ENCODE data around the gene PGS1.

The PGS1 gene

DNA sequence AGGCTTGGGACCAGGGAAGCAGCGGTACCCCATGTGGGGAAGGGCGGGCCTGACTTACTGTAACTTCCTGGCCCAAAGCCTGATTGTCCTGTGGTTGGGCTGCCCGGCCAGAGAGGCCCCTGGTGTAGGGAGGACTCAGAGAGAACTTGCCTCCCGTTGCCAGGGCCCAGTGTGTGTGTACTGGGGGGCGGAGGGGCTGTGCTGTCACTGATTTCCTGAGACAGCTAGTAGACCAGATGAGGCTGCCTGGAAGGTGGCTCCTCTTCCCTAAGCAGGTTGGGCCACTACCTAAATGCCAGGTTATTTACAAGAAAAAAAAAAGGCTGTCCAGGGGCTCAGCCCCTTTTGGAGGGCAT lies 35.3 kb upstream of the PGS1 start:
- TF ChIP-seq, protein P1, sequence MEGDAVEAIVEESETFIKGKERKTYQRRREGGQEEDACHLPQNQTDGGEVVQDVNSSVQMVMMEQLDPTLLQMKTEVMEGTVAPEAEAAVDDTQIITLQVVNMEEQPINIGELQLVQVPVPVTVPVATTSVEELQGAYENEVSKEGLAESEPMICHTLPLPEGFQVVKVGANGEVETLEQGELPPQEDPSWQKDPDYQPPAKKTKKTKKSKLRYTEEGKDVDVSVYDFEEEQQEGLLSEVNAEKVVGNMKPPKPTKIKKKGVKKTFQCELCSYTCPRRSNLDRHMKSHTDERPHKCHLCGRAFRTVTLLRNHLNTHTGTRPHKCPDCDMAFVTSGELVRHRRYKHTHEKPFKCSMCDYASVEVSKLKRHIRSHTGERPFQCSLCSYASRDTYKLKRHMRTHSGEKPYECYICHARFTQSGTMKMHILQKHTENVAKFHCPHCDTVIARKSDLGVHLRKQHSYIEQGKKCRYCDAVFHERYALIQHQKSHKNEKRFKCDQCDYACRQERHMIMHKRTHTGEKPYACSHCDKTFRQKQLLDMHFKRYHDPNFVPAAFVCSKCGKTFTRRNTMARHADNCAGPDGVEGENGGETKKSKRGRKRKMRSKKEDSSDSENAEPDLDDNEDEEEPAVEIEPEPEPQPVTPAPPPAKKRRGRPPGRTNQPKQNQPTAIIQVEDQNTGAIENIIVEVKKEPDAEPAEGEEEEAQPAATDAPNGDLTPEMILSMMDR (IDR thresholded peaks at IDR 0.05; ENCODE audit: control extremely low read depth, extremely low read depth, low read depth, missing control alignments): no peak
- CTCF ChIA-PET: interaction anchor here (1.1 to 9.7 kb wide), 3 partner anchors 17 to 34 kb away, joined by 3 to 64 read pairs (median 7); partner anchors contain the start of gene SOCS3
- POLR2A ChIA-PET: no interaction called here
- DNase-seq (ENCODE audit: extremely low spot score): no peak

DNA sequence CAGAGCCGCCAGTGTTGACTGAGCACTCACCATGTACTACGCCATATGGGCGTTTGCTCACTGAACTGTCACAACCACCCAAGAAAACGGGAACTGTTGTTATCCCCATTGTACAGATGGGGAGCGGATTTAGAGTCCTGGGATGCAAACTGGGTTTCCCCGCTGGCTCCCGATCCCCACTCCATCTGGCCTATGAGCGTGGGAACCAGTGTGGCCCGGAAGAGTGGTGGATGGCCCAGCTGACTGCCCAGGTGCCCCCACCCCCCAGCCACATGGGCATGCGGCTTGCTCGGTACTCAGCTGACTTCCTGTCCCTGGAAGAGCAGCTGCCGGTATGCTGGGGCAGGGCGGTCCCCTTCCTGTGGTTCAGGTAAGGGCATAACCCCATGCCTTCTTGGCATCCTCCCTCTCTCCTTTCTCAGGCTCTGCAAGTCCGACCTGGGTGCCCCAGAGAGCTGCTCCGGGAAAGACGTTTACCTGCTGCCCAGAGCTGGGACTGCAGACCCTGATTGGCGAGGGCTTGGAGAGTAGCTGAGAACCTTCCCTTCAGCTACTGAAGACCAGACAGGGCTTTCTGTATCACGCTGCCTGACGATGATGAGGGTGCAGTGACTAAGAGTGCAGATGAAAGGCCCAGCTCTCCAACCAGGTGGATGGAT lies 34.8 kb upstream of the PGS1 start:
- DNase-seq (ENCODE audit: extremely low spot score): no peak
- TF ChIP-seq, protein P1 (IDR thresholded peaks at IDR 0.05; ENCODE audit: control extremely low read depth, extremely low read depth, low read depth, missing control alignments): no peak
- ChIA-PET POLR2A (interaction anchor here (0.6 to 1.6 kb wide), 5 partner anchors 13 to 650 kb away, joined by 4 to 6 read pairs (median 4); partner anchors contain the start of gene SOCS3), CTCF (interaction anchor here (1.1 to 9.7 kb wide), 4 partner anchors 17 to 259 kb away, joined by 3 to 64 read pairs (median 5); partner anchors contain the start of gene SOCS3)

DNA sequence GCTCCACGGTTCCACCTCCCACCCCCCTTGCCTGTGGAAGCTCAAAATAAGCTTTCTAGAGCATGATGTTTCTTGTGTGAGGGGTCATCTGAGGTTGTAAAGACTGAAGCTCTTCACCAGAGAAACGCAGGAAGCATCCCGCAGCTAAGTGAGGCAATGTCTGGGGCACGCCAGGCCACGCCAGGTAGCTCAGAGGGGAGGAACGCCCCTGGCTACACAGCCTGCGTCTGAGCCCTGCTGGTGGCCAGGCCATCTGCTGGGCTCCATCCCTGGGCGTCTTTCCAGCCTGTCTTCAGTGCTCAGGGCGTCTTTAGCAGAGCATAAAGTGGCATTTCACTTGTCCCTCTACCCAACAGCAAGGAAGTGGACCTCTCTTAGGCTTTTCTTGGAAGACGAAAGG lies 33.8 kb upstream of the PGS1 start:
- DNase-seq (ENCODE audit: extremely low spot score): no peak
- TF ChIP-seq, protein P1 (IDR thresholded peaks at IDR 0.05; ENCODE audit: control extremely low read depth, extremely low read depth, low read depth, missing control alignments): no peak
- ChIA-PET POLR2A (interaction anchor here (1.1 to 1.6 kb wide), 3 partner anchors 12 to 15 kb away, joined by 4 read pairs; partner anchors contain the start of gene SOCS3), CTCF (interaction anchor here (0.6 to 9.7 kb wide), 6 partner anchors 16 to 260 kb away, joined by 3 to 64 read pairs (median 5); partner anchors contain the start of gene SOCS3)

DNA sequence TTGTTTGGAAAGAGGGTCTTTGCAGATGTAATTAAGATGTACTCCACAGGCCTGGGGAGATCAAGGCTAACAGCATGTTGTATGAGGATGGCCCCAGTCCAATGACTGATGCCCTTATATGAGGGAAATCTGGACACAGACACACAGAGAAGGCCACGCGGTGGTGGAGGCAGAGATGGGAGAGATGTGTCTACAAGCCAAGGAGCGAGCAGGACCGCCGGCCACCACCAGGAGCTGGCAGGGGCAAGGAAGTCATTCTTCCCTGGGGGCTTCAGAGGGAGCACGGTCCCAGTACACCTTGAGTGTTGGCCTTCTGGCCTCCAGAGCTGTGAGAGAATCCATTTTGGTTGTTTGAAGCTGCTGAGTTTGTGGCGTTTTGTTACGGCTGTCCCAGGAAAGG lies 33.3 kb upstream of the PGS1 start:
- TF ChIP-seq, protein P1 (IDR thresholded peaks at IDR 0.05; ENCODE audit: control extremely low read depth, extremely low read depth, low read depth, missing control alignments): no peak
- no peak for DNase-seq (ENCODE audit: extremely low spot score)
- CTCF ChIA-PET: interaction anchor here (0.6 to 9.7 kb wide), 6 partner anchors 10 to 77 kb away, joined by 3 to 64 read pairs (median 5); partner anchors contain the start of gene SOCS3
- POLR2A ChIA-PET: interaction anchor here (1.6 kb wide), 1 partner anchor 13 kb away, joined by 4 read pairs; no protein-coding TSS in a partner anchor

DNA sequence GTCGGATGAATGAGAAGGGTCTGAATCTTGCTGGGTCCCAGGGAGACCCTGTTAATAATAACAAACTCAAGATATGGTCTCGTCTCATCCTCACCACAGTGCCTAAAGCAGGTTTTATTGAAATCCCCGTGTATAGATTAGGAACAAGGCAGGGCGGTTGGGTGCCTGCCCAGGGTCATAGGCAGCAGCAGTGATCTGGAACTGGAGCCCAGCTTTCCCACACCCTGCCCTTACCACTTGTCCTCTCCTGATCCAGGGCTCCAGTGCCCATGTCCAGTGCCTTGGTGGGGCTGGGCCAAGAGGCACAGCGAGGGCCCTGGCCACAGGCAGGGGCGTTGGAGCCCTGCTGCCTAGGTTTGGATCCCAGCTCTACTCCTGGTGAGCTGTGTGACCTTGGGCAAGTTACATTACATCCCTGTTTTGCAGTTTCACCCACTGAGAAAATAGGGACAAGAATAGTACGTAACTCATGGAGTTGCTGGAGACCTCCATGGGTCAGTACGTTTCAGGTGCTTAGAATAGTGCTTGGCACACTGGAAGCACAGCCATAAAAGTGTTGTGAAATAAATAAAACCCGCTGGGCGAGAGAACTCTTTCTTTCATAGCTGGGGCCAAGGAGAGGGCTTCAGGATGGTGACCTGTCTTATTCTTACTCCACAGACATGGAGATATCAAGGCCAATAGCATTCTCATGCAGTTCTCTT lies 32.5 kb upstream of the PGS1 start:
- ChIA-PET POLR2A (no interaction called here), CTCF (interaction anchor here (0.9 to 9.7 kb wide), 4 partner anchors 11 to 76 kb away, joined by 3 to 64 read pairs (median 8); partner anchors contain the start of gene SOCS3)
- TF ChIP-seq, protein P1 (IDR thresholded peaks at IDR 0.05; ENCODE audit: control extremely low read depth, extremely low read depth, low read depth, missing control alignments): no peak
- no peak for DNase-seq (ENCODE audit: extremely low spot score)

DNA sequence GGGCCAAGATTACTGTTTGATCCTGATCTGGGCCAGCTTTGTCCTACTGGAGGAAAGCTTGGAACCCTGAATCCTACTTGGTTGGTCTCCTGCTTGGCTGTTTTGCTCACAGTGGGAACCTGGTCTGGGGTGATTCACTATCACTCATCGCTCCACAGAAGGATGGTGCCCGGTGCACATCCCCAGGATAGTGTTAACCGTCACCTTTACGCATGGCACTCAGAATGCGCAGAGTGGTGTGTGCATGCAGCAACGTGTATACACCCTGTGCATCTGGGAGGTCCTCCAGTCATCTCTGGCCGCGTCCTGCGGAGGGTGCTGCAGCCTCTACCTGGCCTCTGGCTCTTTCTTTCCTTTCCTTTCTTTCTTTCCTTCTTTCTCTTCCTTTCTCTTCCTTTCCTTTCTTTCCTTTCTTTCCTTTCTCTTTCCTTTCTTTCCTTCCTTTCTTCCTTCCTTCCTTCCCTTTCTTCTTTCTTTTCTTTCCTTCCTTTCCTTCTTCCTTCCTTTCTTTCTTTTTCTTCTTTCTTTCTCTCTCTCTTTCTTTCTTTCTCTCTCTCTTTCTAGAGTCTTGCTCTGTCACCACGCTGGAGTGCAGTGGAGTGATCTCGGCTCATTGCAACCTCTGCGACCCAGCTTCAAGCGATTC lies 31.7 kb upstream of the PGS1 start:
- TF ChIP-seq, protein P1 (IDR thresholded peaks at IDR 0.05; ENCODE audit: control extremely low read depth, extremely low read depth, low read depth, missing control alignments): no peak
- DNase-seq (ENCODE audit: extremely low spot score): no peak
- ChIA-PET CTCF (interaction anchor here (1.3 to 2.0 kb wide), 2 partner anchors 14 to 75 kb away, joined by 6 to 8 read pairs; no protein-coding TSS in a partner anchor), POLR2A (interaction anchor here (1.0 kb wide), 1 partner anchor 13 kb away, joined by 3 read pairs; the partner anchor contains the start of gene SOCS3)
